ENCODE results near the gene ARHGEF9.

DNA sequence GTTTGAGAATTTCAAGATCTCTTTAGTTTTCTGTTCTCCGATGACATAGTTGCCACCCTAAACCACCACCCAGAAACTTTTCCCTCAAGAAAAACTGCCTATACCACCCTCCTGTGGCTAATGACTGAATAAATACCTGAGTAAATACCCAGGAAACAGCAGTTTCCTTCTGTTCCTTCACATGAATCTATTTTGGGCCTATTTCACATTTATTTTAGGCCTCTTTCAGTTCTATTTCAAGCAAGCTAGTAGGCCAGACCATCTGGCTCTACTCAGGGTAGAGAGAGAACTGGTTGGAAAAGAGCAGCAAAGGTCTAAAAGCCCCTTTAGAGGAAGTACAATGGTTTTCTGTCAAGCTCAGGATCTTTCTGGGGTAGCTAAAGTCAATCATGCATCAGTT, 23.4 kb downstream of the ARHGEF9 start:
- no peak for TF ChIP-seq TSHZ2 (CRISPR knock-in tag; IDR thresholded peaks at IDR 0.05)
- TF ChIP-seq ZNF70 (CRISPR knock-in tag; IDR thresholded peaks at IDR 0.05), result no peak
- TF ChIP-seq ZC3H10 (CRISPR knock-in tag; IDR thresholded peaks at IDR 0.05), result no peak
- TF ChIP-seq ZFP30 (CRISPR knock-in tag; IDR thresholded peaks at IDR 0.05), result no peak
- no peak for TF ChIP-seq PPARA (CRISPR knock-in tag; IDR thresholded peaks at IDR 0.05; ENCODE audit: borderline replicate concordance)
- TF ChIP-seq TOX (CRISPR knock-in tag; IDR thresholded peaks at IDR 0.05; ENCODE audit: borderline replicate concordance), result no peak
- TF ChIP-seq BACH2 (CRISPR knock-in tag; IDR thresholded peaks at IDR 0.05; ENCODE audit: borderline replicate concordance), result no peak
- TF ChIP-seq, protein P1, sequence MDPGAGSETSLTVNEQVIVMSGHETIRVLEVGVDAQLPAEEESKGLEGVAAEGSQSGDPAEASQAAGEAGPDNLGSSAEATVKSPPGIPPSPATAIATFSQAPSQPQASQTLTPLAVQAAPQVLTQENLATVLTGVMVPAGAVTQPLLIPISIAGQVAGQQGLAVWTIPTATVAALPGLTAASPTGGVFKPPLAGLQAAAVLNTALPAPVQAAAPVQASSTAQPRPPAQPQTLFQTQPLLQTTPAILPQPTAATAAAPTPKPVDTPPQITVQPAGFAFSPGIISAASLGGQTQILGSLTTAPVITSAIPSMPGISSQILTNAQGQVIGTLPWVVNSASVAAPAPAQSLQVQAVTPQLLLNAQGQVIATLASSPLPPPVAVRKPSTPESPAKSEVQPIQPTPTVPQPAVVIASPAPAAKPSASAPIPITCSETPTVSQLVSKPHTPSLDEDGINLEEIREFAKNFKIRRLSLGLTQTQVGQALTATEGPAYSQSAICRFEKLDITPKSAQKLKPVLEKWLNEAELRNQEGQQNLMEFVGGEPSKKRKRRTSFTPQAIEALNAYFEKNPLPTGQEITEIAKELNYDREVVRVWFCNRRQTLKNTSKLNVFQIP (CRISPR knock-in tag; IDR thresholded peaks at IDR 0.05; ENCODE audit: borderline replicate concordance, low read depth), result no peak
- TF ChIP-seq ARNTL (CRISPR knock-in tag; IDR thresholded peaks at IDR 0.05; ENCODE audit: borderline replicate concordance, low read depth), result no peak
- no peak for TF ChIP-seq SNAI2 (CRISPR knock-in tag; IDR thresholded peaks at IDR 0.05)
- no peak for TF ChIP-seq RARB (CRISPR knock-in tag; IDR thresholded peaks at IDR 0.05)
- TF ChIP-seq, protein P2, sequence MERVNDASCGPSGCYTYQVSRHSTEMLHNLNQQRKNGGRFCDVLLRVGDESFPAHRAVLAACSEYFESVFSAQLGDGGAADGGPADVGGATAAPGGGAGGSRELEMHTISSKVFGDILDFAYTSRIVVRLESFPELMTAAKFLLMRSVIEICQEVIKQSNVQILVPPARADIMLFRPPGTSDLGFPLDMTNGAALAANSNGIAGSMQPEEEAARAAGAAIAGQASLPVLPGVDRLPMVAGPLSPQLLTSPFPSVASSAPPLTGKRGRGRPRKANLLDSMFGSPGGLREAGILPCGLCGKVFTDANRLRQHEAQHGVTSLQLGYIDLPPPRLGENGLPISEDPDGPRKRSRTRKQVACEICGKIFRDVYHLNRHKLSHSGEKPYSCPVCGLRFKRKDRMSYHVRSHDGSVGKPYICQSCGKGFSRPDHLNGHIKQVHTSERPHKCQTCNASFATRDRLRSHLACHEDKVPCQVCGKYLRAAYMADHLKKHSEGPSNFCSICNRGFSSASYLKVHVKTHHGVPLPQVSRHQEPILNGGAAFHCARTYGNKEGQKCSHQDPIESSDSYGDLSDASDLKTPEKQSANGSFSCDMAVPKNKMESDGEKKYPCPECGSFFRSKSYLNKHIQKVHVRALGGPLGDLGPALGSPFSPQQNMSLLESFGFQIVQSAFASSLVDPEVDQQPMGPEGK (CRISPR knock-in tag; IDR thresholded peaks at IDR 0.05; ENCODE audit: borderline replicate concordance), result no peak
- TF ChIP-seq ZFP3 (CRISPR knock-in tag; IDR thresholded peaks at IDR 0.05), result no peak
- no peak for TF ChIP-seq OSR1 (CRISPR knock-in tag; IDR thresholded peaks at IDR 0.05)

All from SK-N-SH treated with all-trans-retinoic acid at 6 μM for 48 hours (cell line).